HCT116 (cell line): ENCODE measurements around the gene NTN3. TPM values are rescaled to one million over a fixed set of nuclear protein-coding genes. Genes with fewer than 3 reads are reported as not detected.

ENCODE experiments used
- ATAC-seq: fragments of 200-7000 bp; cut with Tn5 transposase; 2 replicates; pipeline ENCODE4 v1.9.1; 2020; ENCODE audit warnings: mild to moderate bottlenecking, moderate library complexity
- BruUV-seq: library from RNA; stranded (reverse); fragments of 400-500 nt; replicated peaks from 2 replicates; lab custom pipeline; 2021; lab: Mats Ljungman, UMichigan
- CTCF ChIA-PET: fragments of 300-600 bp; sonication (Branson Sonifier 250); formaldehyde crosslinking; loops from one replicate; lab custom pipeline; 2021; ENCODE audit warnings: antibody characterized with exemption; lab: Charles Lee
- POLR2A ChIA-PET: fragments of 300-600, 350-600 bp; sonication (Branson Sonifier 250); formaldehyde crosslinking; loops from one replicate; lab custom pipeline; 2021; ENCODE audit warnings: antibody characterized with exemption; lab: Charles Lee
- RAD21 ChIA-PET, 2 experiments: fragments of 300-600 bp; sonication (Branson Sonifier 250); formaldehyde crosslinking; loops; one replicate each; lab custom pipeline; 2023; ENCODE audit warnings: low total read pairs in 2 of 2; ENCODE audit not compliant: uncharacterized antibody in 2 of 2, unreplicated experiment in 2 of 2, low non-redundant PET in 1 of 2; lab: Charles Lee
- DNase-seq: peaks from one replicate; pipeline ENCODE4 v3.0.0-alpha.2; 2010; ENCODE audit warnings: low read depth, low spot score
- H2AFZ ChIP-seq: fragments of 200-600 bp; shearing (Covaris generic), sonication (generic); 2 replicates; pipeline ENCODE4 v1.6.1; 2017; ENCODE audit warnings: low read depth, mixed run types, mixed read lengths, antibody characterized with exemption, low read length; ENCODE audit not compliant: poor library complexity, severe bottlenecking
- H3K27ac ChIP-seq: 2 replicates; pipeline ENCODE4 v1.5.1; 2012; ENCODE audit warnings: low read depth, low read length
- H3K27me3 ChIP-seq: fragments of 200-600 bp; sonication (generic); 2 replicates; pipeline ENCODE4 v1.6.1; 2016; ENCODE audit warnings: mixed run types, low read length, mixed read lengths; ENCODE audit not compliant: insufficient read depth
- H3K36me3 ChIP-seq, 2 experiments: fragments of 200-500 bp in 1 of 2; fragments of 200-600 bp in 1 of 2; sonication (Bioruptor generic) in 1 of 2; sonication (generic) in 1 of 2; 2 replicates each; pipeline versions ENCODE4 v1.5.1 to v1.6.1; 2014 to 2016; ENCODE audit warnings: low read length in 2 of 2, inconsistent platforms in 1 of 2, mixed read lengths in 1 of 2, mixed run types in 1 of 2; ENCODE audit not compliant: insufficient read depth in 2 of 2, control insufficient read depth in 1 of 2
- H3K4me1 ChIP-seq, 2 experiments: fragments of 200-600 bp in 1 of 2; sonication (generic) in 1 of 2; 2 replicates each; pipeline versions ENCODE4 v1.5.1 to v1.6.1; 2012 to 2017; ENCODE audit warnings: low read length in 2 of 2, inconsistent platforms in 1 of 2, mild to moderate bottlenecking in 1 of 2, mixed read lengths in 1 of 2, mixed run types in 1 of 2, moderate library complexity in 1 of 2; ENCODE audit not compliant: insufficient read depth in 2 of 2, control insufficient read depth in 1 of 2
- H3K4me2 ChIP-seq: fragments of 200-600 bp; sonication (generic); 2 replicates; pipeline ENCODE4 v1.6.1; 2017; ENCODE audit warnings: mixed run types, low read length, mixed read lengths
- H3K4me3 ChIP-seq, 2 experiments: fragments of 200-600 bp in 1 of 2; sonication (generic) in 1 of 2; replicated peaks in 1 of 2; 2 replicates each; pipeline ENCODE4 v1.5.1; 2011 to 2016; ENCODE audit warnings: low read length in 2 of 2, control low read depth in 1 of 2, low read depth in 1 of 2, mild to moderate bottlenecking in 1 of 2, mixed read lengths in 1 of 2, mixed run types in 1 of 2
- H3K79me2 ChIP-seq: fragments of 200-600 bp; sonication (generic); 2 replicates; pipeline ENCODE4 v1.6.1; 2017; ENCODE audit warnings: mild to moderate bottlenecking, mixed run types, low read length, moderate library complexity, mixed read lengths; ENCODE audit not compliant: insufficient read depth
- H3K9ac ChIP-seq: fragments of 200-600 bp; sonication (generic); 2 replicates; pipeline ENCODE4 v1.6.1; 2016; ENCODE audit warnings: low read length, mixed read lengths
- H3K9me2 ChIP-seq: fragments of 200-600 bp; sonication (generic), shearing (Covaris generic); 2 replicates; pipeline ENCODE4 v1.6.1; 2017; ENCODE audit warnings: mixed run types, mild to moderate bottlenecking, moderate library complexity; ENCODE audit not compliant: insufficient read depth
- H3K9me3 ChIP-seq, 2 experiments: fragments of 200-500 bp in 1 of 2; fragments of 200-600 bp in 1 of 2; sonication (Bioruptor generic) in 1 of 2; sonication (generic) in 1 of 2; 2 replicates each; pipeline ENCODE4 v1.6.1; 2014 to 2017; ENCODE audit warnings: low read length in 2 of 2, mixed read lengths in 2 of 2, inconsistent platforms in 1 of 2, low read depth in 1 of 2, mild to moderate bottlenecking in 1 of 2, mixed run types in 1 of 2, moderate library complexity in 1 of 2; ENCODE audit not compliant: control insufficient read depth in 1 of 2, insufficient read depth in 1 of 2
- H4K20me1 ChIP-seq: fragments of 200-600 bp; sonication (generic), shearing (Covaris generic); 2 replicates; pipeline ENCODE4 v1.6.1; 2017; ENCODE audit warnings: mixed run types, mild to moderate bottlenecking, moderate library complexity; ENCODE audit not compliant: insufficient read depth
- CTCF ChIP-seq, 3 experiments: fragments of 200-600 bp in 1 of 3; sonication (generic) in 1 of 3; IDR thresholded peaks in 2 of 3; conservative IDR thresholded peaks in 1 of 3; 2 replicates each; pipeline ENCODE4 v1.5.1; 2012 to 2017; ENCODE audit warnings: low read depth in 2 of 3, low read length in 2 of 3, antibody characterized with exemption in 1 of 3, borderline replicate concordance in 1 of 3, control low read depth in 1 of 3, mild to moderate bottlenecking in 1 of 3, mixed read lengths in 1 of 3, mixed run types in 1 of 3, moderate library complexity in 1 of 3; ENCODE audit not compliant: insufficient read depth in 1 of 3
- EGR1 ChIP-seq: IDR thresholded peaks from 2 replicates; pipeline ENCODE4 v1.6.1; 2012; ENCODE audit warnings: low read depth
- EZH2 ChIP-seq: fragments of 200-600 bp; sonication (generic); IDR thresholded peaks from 2 replicates; pipeline ENCODE4 v1.6.1; 2017; ENCODE audit warnings: antibody characterized with exemption, mixed run types
- SIN3A ChIP-seq: IDR thresholded peaks from 2 replicates; pipeline ENCODE4 v1.6.1; 2012; ENCODE audit warnings: low read depth
- SP1 ChIP-seq: IDR thresholded peaks from 2 replicates; pipeline ENCODE4 v1.6.1; 2012; ENCODE audit warnings: low read depth
- YY1 ChIP-seq: IDR thresholded peaks from 2 replicates; pipeline ENCODE4 v1.6.1; 2011; ENCODE audit warnings: low read length, low read depth, moderate library complexity, mild to moderate bottlenecking; ENCODE audit not compliant: insufficient replicate concordance; ENCODE audit errors: extremely low read depth
- ZFX ChIP-seq: fragments of 450-650 bp; IDR thresholded peaks from 2 replicates; pipeline ENCODE4 v1.6.1; 2017
- intact Hi-C: fragments of 100-400 bp; cut with micrococcal nuclease; formaldehyde crosslinking; loops from 2 replicates; pipeline ENCODE4 v1.10.0; 2022
- total RNA-seq: library from RNA; stranded (reverse); gene quantifications from one replicate; pipeline ENCODE4 v1.2.1, GENCODE V29; 2021; ENCODE audit not compliant: unreplicated experiment
- TF ChIP-seq, protein P1 (sequence below): IDR thresholded peaks from 2 replicates; pipeline ENCODE4 v1.6.1; 2012

Gene NTN3
- total RNA-seq, 1 experiment from 2014 or later = 0.30 TPM

DNA sequence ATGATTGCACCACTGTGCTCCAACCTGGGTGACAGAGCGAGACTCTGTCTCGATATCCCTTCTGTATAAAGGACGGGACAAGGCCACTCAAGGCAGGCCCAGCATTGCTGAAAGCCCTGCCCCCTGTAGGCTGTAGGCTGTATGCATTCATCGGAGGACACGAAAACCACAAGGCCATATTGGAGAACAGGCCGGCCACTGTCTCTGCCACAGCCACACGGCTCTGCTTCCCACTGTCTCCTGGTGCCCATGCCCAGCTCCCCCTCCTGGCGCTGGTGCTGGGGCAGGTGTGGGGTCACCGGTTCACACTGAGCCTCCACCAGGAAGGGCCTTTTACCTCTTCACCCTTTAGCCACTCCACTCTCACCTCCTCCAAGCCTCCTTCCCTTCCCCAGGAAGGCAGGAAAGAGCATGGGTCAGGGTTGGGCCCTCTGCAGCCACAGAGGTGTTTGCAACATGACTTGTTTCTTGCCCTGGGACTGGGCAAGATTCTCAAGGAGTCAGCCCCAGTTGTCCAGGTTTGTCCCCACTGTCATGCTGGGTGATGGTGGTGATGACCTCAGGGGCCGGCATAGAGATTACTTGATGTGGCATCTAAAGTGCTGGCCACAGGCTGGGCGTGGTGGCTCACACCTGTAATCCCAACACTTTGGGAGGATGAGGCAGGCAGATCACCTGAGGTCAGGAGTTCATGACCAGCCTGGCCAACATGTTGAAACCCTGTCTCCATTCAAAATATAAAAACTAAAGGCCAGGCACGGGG, 5.3 kb upstream of the NTN3 start:
- no peak overlapping the region for H3K27ac ChIP-seq
- H4K20me1 ChIP-seq = no peaks in the 10 kb centered on the region
- CTCF ChIA-PET = no interaction called here
- TF ChIP-seq SP1 = no peak
- no peak for TF ChIP-seq ZFX
- TF ChIP-seq EGR1 = no peak
- TF ChIP-seq, protein P1, sequence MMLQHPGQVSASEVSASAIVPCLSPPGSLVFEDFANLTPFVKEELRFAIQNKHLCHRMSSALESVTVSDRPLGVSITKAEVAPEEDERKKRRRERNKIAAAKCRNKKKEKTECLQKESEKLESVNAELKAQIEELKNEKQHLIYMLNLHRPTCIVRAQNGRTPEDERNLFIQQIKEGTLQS = no peak
- TF ChIP-seq EZH2 = no peak
- TF ChIP-seq SIN3A = no peak
- no peak for TF ChIP-seq YY1
- peak in 2 of 3 experiments; percentile 41 to 55; a peak in 4 of 6 replicates for TF ChIP-seq CTCF (IDR thresholded peaks at IDR 0.05 in 2 of 3, conservative IDR thresholded peaks at IDR 0.05 in 1 of 3; ENCODE audit: borderline replicate concordance in 1 of 3, insufficient read depth in 1 of 3, low read depth in 2 of 3, low read length in 2 of 3)
- H3K4me2 ChIP-seq = no peak overlapping the region
- no peaks in the 10 kb centered on the region for H3K36me3 ChIP-seq
- H3K9me3 ChIP-seq = no peaks in the 10 kb centered on the region
- peaks cover 19 to 37% of the 10 kb centered on the region in 2 experiments for H3K4me1 ChIP-seq
- intact Hi-C loops = no loop called here
- 0 out of 2 replicates have a peak, but pooled peaks have one; percentile 16 for ATAC-seq
- RAD21 ChIA-PET = no interaction called here
- H3K79me2 ChIP-seq = peaks cover 2% of the 10 kb centered on the region; the same call in 1 of the 2 replicates
- DNase-seq = no peak
- no TSS peak for BruUV-seq
- no peaks in the 10 kb centered on the region for H3K9me2 ChIP-seq
- H3K9ac ChIP-seq = no peak overlapping the region
- H2AFZ ChIP-seq = no peak overlapping the region
- no peaks in the 10 kb centered on the region for H3K27me3 ChIP-seq
- POLR2A ChIA-PET = no interaction called here
- H3K4me3 ChIP-seq = no peak overlapping the region
